G401.6 (cell line): ENCODE measurements around the gene SLC35E1.

Experiments
- FAIRE-seq: peaks from 2 replicates; lab custom pipeline; 2012; peaks lifted over from hg19 to GRCh38; lab: Jason Lieb, UNC

The SLC35E1 gene

DNA sequence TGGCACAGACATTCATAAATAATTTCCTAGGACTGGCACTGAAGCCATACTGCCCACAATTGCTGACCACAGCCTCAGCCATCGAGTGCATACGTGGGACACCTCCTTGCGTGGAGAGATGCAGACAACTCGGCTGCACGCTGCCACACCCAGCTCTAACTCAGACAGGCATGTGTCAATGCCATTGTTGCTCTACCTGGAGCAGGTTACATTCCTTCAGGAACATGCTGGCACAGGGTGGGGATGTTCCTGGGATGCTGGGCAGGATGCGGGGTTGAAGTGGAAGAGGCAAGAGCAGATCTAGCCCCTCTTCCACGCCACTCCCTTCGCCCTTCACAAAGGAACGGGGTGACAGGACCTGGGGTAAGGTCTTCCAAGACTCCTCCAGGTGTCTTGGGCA lies 24.2 kb upstream of the SLC35E1 start:
- no peak for FAIRE-seq

DNA sequence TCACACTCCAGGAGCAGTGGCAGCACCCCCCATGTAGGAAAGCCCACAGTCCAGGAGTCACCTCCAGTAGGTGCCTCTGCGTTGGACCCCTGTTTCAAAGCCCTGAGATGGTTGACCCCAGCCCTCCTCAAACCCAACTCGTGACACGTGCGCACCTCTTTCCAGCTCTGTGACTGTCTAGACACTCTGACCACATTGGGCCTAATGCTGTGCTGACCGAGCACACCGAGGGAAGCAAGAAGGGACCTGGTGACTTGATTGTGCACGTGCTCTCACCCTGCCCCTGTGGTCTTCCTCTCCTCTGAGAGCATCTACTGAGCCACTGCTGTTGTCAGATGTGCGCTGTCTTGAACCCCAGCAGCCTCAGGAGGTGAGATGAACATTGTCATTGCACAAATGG lies 22.9 kb upstream of the SLC35E1 start:
- FAIRE-seq: no peak

DNA sequence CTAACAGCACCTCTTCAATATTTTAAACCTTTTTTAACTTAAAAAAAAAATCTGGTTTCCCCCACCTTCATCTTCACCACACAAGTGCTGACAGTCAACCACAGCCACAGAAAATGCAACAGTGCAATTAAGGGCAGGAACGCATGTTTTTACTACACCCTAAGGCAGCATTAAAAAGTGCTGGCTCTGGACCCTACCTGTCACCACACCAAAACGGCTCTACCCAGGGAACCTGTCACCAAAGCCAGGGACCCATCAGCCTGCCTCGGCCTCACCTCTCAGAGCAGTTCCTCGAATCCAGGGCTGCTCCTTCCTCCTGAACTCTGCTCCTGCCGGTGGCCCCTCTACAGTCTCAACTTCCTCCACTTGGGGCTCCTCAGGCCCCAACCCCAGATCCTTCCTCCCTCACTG lies 22.5 kb upstream of the SLC35E1 start:
- no peak for FAIRE-seq

DNA sequence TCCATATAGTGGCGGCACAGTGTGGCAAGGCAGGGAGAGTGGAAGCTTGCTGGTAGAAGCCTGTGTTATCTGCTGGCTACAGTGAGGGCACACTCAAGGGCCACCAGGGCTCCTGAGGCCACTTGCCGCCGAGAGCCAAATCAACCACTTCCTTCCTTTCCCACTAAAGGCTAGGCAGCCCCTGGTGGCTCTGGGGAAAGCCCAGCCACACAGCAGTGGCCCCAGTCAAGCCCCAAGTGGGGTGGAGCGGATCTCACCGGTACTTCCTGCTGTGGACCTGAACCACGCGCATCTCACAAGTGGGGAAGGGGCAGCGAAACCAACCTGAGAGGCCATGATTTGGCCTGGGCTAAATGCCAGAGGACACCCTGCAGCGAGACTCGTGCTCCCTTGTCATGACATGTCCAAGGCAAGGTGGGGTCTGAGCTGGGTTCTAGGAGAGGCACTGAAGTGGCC lies 21.9 kb upstream of the SLC35E1 start:
- FAIRE-seq: no peak

DNA sequence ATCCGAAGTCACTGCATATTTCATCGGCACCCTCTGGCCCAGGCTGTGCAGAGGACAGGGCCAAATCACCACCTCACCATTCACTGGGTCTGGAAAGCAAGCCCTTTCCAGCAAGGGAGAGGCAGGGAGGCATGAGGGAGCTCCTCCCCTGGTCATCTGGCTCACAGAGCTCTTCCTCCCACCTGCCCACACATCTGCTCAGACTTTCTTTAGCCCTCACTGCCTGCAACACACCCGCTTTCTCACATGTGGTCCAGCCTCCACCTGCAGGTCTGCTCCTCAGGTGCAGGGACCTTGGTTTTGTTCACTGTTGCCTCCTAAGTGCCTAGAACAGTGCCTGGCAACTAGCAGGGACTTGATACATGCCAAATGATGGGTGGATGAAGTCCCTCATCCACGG lies 21.0 kb upstream of the SLC35E1 start:
- FAIRE-seq: no peak

DNA sequence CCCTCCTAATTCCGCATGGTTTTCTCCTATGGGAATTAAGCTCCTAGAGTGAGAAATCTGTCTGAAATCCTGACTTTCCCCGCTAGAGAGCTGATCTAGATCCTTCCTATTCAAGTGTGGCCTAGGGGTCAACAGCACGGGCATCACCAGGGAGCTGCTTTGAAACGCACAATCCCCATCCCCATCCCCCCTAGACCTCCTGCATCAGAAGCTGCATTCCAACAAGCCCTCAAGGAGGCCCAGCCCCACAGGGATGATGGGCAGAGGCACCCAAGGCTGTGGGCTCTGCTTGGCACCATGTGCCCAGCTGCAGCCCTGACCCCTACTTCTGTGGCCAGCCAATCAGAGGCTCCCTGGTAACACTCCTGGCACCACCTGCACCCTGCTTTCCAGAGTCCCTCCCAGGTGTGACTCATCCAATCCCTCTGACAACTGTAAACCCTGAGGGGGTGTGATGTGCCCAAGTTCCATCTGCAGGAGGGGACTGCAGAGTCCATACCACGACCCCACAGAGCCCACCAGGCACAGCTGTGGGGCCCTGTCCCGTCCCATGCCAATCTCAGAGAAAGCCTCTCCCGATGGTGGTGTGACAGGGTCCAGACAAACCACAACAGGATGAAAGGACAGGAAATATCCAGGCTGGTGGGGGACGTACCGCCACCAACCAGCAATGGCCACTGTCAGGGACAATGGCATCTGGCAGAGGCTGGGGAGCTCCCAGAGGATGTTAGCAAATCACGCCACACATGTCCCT lies 19.8 kb upstream of the SLC35E1 start:
- no peak for FAIRE-seq

DNA sequence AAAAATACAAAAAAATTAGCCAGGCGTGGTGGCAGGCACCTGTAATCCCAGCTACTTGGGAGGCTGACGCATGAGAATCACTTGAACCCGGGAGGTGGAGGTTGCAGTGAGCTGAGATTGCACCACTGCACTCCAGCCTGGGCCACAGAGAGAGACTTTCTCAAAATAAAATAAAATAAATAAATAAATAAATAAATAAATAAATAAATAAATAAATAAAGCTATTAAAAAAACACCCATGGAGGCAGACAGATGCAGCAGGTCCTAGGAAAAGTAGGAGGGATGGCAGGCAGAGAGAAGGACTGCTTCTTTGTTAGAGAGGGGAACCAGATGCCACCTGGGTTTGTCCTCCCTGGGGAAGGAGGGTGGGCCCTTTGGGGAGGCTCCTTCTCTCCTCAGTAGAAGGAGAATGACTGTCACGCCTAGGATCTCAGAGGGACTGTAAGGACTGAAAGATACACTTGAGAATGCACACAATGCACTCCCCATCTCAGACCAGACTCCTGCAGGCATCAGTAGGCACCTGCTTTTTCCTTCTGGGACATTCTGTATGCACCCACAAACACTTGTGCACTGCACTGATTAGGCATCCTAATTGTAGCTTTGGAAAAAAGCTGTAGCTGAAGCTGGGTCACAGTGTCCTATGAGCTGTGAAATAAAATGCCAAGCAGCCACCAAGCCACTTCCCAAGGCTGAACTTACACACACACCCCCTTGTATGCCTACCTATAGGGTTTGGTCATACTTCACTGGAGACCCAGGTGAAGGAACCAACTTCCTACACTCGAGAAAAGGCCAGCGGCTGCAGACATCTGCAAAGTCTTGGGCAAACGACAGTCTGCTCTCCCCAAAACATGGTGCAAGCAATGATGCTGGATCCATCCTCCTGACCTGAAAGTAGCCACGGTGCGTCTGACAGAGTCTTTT lies 18.9 kb upstream of the SLC35E1 start:
- no peak for FAIRE-seq

DNA sequence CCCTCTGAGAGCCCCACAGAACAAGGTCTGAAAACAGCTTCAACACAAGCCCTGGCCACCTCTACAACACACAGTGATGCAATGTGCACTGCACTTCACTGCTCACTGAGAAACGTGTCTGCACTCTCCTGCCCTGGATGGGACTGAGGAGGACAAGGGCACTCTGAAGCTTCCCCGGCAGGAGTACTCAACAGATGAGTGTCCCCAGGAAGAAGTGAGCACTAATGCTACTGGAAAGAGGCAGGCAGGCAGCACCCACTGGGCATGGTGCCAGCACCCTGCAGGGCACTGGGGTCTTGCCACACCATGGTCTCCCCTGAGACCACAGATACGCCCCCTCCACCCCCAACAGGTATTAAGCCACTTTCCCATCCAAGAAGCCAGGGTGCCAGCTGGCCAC lies 17.7 kb upstream of the SLC35E1 start:
- FAIRE-seq: no peak

DNA sequence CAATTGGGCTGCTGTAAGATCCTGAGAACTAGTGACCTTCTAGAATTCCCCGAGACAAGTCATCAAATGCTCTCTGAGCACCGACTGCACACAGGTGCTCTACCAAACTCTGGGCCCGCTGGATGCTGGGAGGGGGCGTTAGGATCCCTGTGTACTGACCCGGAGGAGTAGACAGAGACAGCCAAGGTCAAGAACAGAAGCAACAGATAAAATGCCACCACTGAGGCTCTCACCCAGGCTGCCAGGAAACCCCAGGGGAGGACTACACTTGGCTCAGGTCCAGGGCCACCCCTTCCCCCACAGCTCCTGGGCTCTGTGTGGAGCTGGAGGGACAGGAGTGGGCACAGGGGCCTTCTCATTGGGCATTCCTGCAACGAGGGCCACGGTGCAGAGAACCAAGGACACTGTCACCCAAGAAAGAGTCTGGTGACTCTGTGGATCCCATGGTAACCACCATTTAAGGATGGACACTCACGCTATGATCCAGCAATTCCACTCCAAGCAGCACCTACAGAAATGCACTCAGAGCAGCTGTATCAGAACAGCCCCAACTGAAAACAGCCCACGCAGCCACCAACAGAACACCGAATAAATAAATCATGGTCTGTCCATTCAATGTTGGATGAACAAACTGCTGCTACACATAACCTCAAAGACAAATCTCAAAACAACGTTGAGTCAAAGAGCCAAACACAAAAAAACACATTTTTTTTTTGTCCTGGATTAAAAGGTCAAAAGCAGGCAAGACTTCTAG lies 16.8 kb upstream of the SLC35E1 start:
- FAIRE-seq: no peak

DNA sequence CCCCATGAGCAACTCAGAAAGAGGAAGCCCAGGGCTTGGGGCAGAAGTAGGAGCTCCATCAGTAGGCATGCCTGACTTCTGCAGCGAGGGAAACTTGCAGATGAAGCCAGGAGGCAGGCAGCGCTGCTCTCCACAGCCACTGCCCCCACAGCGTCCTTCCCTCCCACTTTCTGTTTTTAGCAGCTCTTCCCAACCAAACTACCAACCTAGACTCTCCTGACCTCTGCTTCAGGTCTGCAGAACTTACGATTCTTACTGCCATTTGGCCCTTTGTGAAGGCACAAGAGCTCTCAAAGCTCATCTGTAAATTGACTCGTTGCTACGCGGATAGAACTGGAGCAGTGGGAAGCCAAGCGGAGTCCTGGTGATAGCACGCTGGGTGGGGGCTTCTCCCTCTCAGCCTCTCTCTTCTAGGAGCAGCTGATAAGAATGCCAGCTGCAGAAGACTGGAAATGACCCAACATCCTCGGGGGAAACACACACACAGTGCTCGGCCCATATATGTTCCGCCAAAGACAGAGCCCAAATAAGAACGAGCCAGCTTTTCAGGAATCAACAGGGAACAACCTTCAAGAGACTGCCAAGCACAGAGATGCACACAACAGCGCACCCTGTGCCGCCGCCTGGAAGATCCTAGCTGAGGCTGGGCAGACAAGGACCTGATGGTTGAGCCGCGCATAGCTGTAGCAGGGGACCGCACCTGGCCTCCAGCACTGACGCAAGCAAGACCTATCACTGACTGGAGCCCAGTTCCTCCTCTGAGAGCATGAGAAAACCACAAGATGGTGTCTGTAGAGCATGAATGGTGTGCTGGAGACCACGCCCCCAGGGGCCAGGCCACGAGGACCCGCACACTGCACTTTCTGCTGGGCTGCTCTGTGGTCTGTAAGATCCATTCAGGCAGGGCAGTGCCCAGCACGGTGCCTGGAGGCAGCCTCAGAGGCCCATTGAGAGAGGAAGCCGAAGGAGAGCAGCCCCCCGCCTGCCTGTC lies 15.9 kb upstream of the SLC35E1 start:
- FAIRE-seq: no peak

DNA sequence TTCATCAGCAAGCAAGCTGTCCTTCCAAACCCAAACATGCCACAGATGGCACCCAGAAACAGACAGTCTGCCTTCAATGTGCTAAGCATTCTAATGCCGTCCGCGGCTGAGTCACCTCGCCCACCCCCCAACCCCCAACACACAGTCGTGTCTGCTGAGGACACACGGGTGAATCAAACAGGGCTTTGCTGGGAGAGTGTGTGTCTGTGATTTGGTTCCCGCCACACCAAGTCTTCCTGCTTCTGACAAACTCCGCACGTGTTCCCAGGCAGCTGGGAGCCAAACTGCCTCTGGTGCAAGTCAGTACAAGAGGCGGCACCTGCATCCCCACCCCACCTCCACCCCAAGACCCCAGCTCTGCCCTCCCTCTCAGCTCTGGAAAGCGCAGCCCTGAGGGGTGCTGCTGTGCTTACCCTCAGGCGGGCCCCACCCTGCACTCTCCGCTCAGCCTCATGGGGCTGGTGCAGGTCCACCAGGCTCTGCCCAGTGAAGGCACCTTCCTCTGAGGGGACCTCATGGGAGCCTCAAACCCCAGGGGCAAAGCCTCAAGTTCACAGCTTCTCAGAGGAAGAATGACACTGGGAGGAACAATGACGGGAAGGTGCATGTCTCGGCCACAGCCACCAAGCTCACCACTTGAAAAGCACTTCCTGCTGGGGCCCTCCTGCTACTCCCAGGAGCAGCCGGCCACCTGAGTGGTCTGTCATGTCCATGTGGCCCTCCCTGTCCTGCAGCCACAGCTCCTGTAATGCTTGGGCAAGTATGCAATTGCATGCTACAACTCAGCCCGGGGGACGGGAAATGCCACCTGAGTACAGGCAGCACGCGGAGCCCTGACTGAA lies 15.0 kb upstream of the SLC35E1 start:
- FAIRE-seq: no peak

DNA sequence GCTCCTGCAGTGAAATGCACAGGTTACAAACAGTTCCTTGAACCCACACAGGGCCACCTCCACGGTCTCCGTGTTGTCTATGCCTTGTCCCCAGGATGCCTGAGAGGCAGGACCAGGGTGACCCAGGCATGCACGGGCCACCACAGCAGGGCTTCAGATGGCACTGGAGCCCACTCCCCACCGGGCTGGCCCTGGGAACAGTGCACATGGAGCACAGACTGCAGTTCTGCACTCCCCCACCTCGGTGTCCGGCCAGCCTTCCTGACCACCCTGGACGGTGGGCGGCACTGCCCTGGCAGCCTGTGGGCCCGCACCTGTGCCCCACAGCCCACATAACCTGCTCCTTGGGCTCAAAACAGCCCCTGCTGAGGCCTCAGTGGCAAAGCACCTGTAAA lies 14.3 kb upstream of the SLC35E1 start:
- FAIRE-seq: no peak

DNA sequence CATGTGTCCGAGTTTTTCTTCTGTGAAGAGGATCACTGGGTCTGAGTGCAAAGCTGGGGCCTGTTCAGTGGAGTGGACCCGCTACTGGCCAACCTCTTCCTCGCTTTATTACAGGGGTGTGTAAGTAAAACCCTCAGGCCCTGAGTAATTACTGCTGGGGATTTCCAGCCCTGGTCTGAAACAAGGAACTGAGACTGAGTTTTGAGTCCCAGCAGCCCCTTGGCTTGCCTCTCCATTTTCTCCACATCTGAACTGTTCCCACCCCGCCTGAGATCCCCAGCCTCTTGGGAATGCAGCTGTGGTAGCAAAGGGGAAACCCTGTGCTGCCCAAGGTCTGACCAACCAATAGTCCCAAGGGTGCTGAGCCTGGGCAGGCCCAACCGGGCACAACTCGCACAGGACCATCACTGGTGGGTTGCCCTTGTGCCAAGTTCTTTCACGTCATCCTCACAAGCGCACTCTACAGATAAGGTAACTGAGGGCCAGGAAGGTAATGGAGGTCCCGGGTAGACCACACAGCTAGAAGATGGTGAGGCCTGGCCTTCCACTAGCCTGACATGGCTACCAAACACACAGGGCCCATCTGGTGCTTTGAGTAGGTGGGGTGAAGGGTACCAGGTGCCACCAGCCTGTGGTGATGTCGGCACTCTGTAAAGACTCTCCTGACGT lies 13.7 kb upstream of the SLC35E1 start:
- no peak for FAIRE-seq

DNA sequence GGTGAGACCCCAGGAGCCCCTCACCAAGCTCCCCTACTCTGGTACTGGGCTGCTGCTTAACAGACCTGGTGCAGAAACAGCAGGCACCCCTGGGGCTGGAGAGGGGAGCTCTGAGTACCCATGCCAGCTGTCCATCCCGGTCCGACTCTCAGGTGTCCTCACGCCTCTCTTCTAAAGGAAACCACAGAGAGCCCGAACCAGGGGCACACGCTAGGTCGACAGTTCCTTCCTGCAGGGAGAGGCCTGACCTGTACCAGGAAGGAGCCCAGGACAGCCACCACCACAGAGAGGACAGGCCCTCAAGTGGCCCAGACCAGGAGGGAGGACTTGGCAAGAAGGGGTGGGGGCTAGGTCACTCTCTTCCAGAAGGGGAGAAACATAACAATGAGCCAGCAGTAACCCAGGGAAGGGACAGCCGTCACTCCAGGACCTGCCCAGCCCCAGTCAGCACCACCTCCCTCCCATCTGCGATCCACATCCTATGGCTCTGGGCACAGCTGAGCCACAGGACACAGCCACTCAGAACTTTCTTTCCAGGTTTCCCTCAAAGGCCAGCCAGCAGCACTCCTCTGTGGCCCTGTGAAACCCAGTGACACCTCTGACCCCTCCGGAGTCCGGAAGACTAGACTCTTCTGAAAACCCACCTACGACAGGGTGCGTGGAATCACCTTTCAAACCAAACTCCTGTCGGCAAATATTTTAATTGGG lies 13.0 kb upstream of the SLC35E1 start:
- FAIRE-seq: no peak

DNA sequence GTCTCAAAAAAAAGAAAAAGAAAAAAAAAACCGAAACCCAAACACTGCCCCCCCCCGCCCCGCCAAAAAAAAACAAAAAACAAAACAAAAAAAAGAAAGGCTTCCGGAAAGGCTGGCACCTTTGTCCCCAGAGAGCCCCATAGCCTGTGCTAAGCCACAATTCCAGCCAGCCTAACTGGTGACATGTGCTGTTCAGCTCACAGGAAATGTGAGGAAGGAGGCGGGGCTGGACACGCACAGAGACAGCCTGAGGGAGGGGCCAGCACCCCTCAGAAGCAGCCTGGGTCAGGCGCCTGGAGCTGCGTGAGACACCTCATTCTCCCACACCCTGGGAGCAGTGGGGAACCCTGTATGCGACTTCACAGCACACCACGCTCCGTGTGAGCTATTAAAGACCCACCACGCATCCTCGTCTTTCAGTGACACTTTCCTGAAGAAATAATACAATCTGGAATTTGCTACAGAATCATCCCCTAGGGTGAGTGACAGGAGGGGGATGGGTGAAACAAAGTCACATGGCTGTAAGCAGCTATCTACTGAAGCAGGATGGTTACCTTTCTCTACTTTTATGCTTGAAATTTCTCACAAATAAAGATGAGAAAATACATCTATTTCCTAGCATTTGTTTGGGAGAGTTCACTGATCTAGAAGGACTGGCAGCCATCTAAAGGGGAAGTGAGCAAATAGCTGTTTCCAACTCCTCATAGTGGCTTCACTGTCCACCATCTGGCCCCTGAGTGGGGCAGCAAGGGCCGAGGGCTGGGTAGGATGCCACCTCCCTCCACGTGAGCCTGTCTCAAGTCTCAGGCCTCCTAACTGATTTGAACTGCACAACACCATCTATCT lies 12.3 kb upstream of the SLC35E1 start:
- no peak for FAIRE-seq

DNA sequence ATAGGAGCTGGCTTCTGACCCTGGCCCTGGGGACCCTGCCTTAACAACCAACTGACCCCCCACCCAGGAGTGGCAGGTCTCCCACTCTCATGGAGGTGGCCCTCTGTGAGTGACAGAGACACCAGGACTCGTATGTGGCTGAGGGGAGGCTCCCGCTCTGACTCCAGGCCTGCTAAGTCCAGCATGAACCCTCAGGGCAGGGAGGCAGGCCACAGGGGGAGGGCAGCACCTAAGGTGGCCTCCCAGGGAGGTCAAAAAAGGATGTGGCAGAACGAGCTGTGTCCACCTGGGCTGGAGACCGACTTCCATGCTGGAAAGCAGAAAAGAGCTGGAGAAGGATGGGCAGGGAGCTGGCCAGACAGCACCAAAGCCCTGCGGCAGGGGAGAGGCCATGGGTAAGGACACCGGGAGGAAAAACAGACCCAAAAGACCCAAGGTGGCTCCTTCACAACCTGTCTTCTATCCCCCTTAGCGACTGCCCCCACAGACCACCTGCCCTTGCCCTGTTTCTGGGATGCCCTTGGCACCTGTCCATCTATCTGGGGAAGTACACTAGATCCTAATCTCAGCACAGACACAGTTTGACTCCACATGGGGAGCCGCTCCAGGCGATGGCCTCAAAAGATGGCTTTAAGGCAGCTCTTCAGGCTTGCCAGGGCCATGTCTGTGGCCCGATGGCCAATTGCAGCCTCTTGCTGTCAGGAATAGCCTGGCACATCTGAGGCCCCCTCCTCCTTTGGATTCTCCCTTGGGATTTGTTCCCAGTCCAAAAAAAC lies 10.5 kb upstream of the SLC35E1 start:
- no peak for FAIRE-seq

DNA sequence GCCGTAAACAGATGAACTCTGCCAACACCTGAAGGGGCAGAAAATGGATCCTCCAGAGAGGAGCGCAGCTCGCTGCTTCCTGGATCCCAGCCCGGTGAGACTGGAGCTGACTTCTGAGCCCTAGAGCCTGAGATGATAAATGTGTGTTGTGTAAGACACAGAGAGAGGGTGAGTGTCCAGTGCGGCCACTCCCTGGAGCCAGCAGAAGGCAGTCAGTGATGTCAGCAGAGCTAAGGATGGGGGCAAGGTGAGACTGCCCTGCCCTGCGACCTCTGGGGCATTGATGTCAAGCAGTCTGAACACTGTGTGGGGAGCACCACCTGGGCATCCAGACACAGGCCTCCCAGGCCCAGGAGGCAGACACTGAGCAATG lies 9.7 kb upstream of the SLC35E1 start:
- FAIRE-seq: no peak
